Esophagus squamous epithelium (tissue), 4 donors: Measurements from ENCODE around the gene TPRG1.

Experiments used
- CTCF ChIP-seq, 6 experiments: fragments of 450-650 bp in 4 of 6; fragments of 200-600 bp in 2 of 6; sonication (generic) in 2 of 6; IDR thresholded peaks; one replicate each; pipeline ENCODE4 v1.5.1; 2016 to 2019; ENCODE audit warnings: antibody characterized with exemption in 6 of 6, mild to moderate bottlenecking in 4 of 6, moderate library complexity in 4 of 6
- POLR2A ChIP-seq, 4 donors: fragments of 450-650 bp; IDR thresholded peaks; one replicate each; pipeline ENCODE4 v1.6.1; 2017; ENCODE audit warnings: antibody characterized with exemption in 4 of 4, mild to moderate bottlenecking in 4 of 4, moderate library complexity in 3 of 4

- TF ChIP-seq CTCF (IDR thresholded peaks at IDR 0.05) (no peak), POLR2A (IDR thresholded peaks at IDR 0.05) (no peak)
These were observed 126.2 kb downstream of the TPRG1 start for GRCh38 chr3:189297932-189298331.
